Duodenal mucosa (tissue), 2 donors: Measurements from ENCODE around the gene MYOZ3.

Source experiments
- H3K27ac ChIP-seq: one replicate; pipeline ENCODE4 v1.7.0; 2013; ENCODE audit warnings: low read depth, low read length
- H3K27me3 ChIP-seq, 2 donors: one replicate each; pipeline ENCODE4 v1.7.0; 2013; ENCODE audit warnings: low read length in 2 of 2, control low read depth in 1 of 2; ENCODE audit not compliant: insufficient read depth in 2 of 2, control insufficient read depth in 1 of 2
- H3K36me3 ChIP-seq, 2 donors: one replicate each; pipeline ENCODE4 v1.7.0; 2013; ENCODE audit warnings: low read length in 2 of 2, control low read depth in 1 of 2; ENCODE audit not compliant: insufficient read depth in 2 of 2, control insufficient read depth in 1 of 2
- H3K4me1 ChIP-seq, 2 donors: one replicate each; pipeline ENCODE4 v1.7.0; 2013; ENCODE audit warnings: low read length in 2 of 2, control low read depth in 1 of 2; ENCODE audit not compliant: insufficient read depth in 2 of 2, control insufficient read depth in 1 of 2
- H3K4me3 ChIP-seq, 2 donors: one replicate each; pipeline ENCODE4 v1.7.0; 2013; ENCODE audit warnings: low read length in 2 of 2, low read depth in 1 of 2
- H3K9ac ChIP-seq, 2 donors: one replicate each; pipeline ENCODE4 v1.7.0; 2013; ENCODE audit warnings: low read length in 2 of 2, low read depth in 1 of 2
- H3K9me3 ChIP-seq, 2 donors: one replicate each; pipeline ENCODE4 v1.7.0; 2013; ENCODE audit warnings: low read length in 2 of 2, control low read depth in 1 of 2; ENCODE audit not compliant: control insufficient read depth in 1 of 2

Gene MYOZ3

GRCh38 chr5:150649108-150650020 is 11.7 kb upstream of the MYOZ3 start:
- H3K4me3 ChIP-seq, result no peak overlapping the region
- H3K27me3 ChIP-seq, result no peaks in the 10 kb centered on the region
- no peak overlapping the region for H3K27ac ChIP-seq
- no peaks in the 10 kb centered on the region for H3K9me3 ChIP-seq
- peaks cover 0 to 49% of the 10 kb centered on the region in 2 donors for H3K36me3 ChIP-seq
- no peak overlapping the region for H3K9ac ChIP-seq
- H3K4me1 ChIP-seq, result peaks cover 9% of the 10 kb centered on the region in 2 donors

GRCh38 chr5:150650021-150651006 is 10.7 kb upstream of the MYOZ3 start:
- no peak overlapping the region for H3K27ac ChIP-seq
- H3K4me1 ChIP-seq, result no peaks in the 10 kb centered on the region
- H3K9me3 ChIP-seq, result no peaks in the 10 kb centered on the region
- H3K4me3 ChIP-seq, result no peak overlapping the region
- no peaks in the 10 kb centered on the region for H3K27me3 ChIP-seq
- peaks cover 0 to 51% of the 10 kb centered on the region in 2 donors for H3K36me3 ChIP-seq
- H3K9ac ChIP-seq, result no peak overlapping the region

GRCh38 chr5:150651382-150651781 is 9.7 kb upstream of the MYOZ3 start:
- Histone ChIP-seq H3K27me3 (no peaks in the 10 kb centered on the region), H3K27ac (no peak overlapping the region), H3K4me3 (no peak overlapping the region), H3K9me3 (no peaks in the 10 kb centered on the region), H3K36me3 (peaks cover 0 to 51% of the 10 kb centered on the region in 2 donors), H3K9ac (no peak overlapping the region), H3K4me1 (peaks cover 0 to 4% of the 10 kb centered on the region in 2 donors)

- Histone ChIP-seq H3K27ac (no peak overlapping the region), H3K9me3 (no peaks in the 10 kb centered on the region), H3K4me3 (no peak overlapping the region), H3K9ac (no peak overlapping the region), H3K36me3 (peaks cover 0 to 51% of the 10 kb centered on the region in 2 donors), H3K27me3 (no peaks in the 10 kb centered on the region), H3K4me1 (peaks cover 0 to 4% of the 10 kb centered on the region in 2 donors)
Observed at GRCh38 chr5:150651924-150652671, 9.0 kb upstream of the MYOZ3 start.

GRCh38 chr5:150653145-150653761 is 7.8 kb upstream of the MYOZ3 start:
- Histone ChIP-seq H3K27me3 (no peaks in the 10 kb centered on the region), H3K9ac (no peak overlapping the region), H3K4me3 (no peak overlapping the region), H3K36me3 (peaks cover 0 to 45% of the 10 kb centered on the region in 2 donors), H3K4me1 (peaks cover 0 to 4% of the 10 kb centered on the region in 2 donors), H3K9me3 (no peaks in the 10 kb centered on the region), H3K27ac (no peak overlapping the region)

- H3K4me1 ChIP-seq, result peaks cover 0 to 4% of the 10 kb centered on the region in 2 donors
Observed at GRCh38 chr5:150653762-150654556, 7.1 kb upstream of the MYOZ3 start.

GRCh38 chr5:150655221-150655620 is 5.8 kb upstream of the MYOZ3 start:
- Histone ChIP-seq H3K9ac (no peak overlapping the region), H3K4me3 (no peak overlapping the region), H3K27ac (no peak overlapping the region), H3K36me3 (peaks cover 0 to 25% of the 10 kb centered on the region in 2 donors), H3K9me3 (no peaks in the 10 kb centered on the region), H3K4me1 (peaks cover 0 to 4% of the 10 kb centered on the region in 2 donors), H3K27me3 (no peaks in the 10 kb centered on the region)

More at GRCh38 chr5:150653762-150654556, 7.1 kb upstream of the MYOZ3 start:
- H3K9me3 ChIP-seq, result no peaks in the 10 kb centered on the region
- no peaks in the 10 kb centered on the region for H3K27me3 ChIP-seq
- no peak overlapping the region for H3K4me3 ChIP-seq
- H3K9ac ChIP-seq, result no peak overlapping the region
- H3K27ac ChIP-seq, result no peak overlapping the region
- peaks cover 0 to 37% of the 10 kb centered on the region in 2 donors for H3K36me3 ChIP-seq

GRCh38 chr5:150656191-150657132 is 4.6 kb upstream of the MYOZ3 start:
- peaks cover 0 to 14% of the 10 kb centered on the region in 2 donors for H3K36me3 ChIP-seq
- H3K27me3 ChIP-seq, result no peaks in the 10 kb centered on the region
- no peaks in the 10 kb centered on the region for H3K9me3 ChIP-seq
- H3K27ac ChIP-seq, result no peak overlapping the region
- peaks cover 0 to 4% of the 10 kb centered on the region in 2 donors for H3K4me1 ChIP-seq
- H3K9ac ChIP-seq, result peak overlapping the region; percentile 38 to 50
- peak overlapping the region; percentile 61 to 66 for H3K4me3 ChIP-seq
